Keratinocyte (primary cell): Measurements from ENCODE around the gene COPA. TPM values are rescaled to one million over a fixed set of nuclear protein-coding genes. Genes with fewer than 3 reads are reported as not detected.

Experiments
- DNase-seq: peaks from one replicate; pipeline ENCODE4 v3.0.0-alpha.2; 2011; ENCODE audit warnings: low read depth, missing footprints, low spot score
- FAIRE-seq: peaks from 2 replicates; lab custom pipeline; 2011; peaks lifted over from hg19 to GRCh38; lab: Jason Lieb, UNC
- H2AFZ ChIP-seq: 2 replicates; pipeline ENCODE4 v1.6.0; 2012; ENCODE audit warnings: low read length, control low read depth, inconsistent platforms; ENCODE audit not compliant: control insufficient read depth
- H3K27ac ChIP-seq: 2 replicates; pipeline ENCODE4 v1.5.1; 2011; ENCODE audit warnings: low read length; ENCODE audit not compliant: control insufficient read depth, insufficient read depth
- H3K27me3 ChIP-seq: 3 replicates; pipeline ENCODE4 v1.6.0; 2011; ENCODE audit warnings: low read length; ENCODE audit not compliant: control insufficient read depth, insufficient read depth; ENCODE audit errors: extremely low read depth
- H3K36me3 ChIP-seq, 2 experiments: 2 replicates in 1 of 2; 3 replicates in 1 of 2; pipeline ENCODE4 v1.5.1; 2011; ENCODE audit warnings: low read length in 2 of 2, mild to moderate bottlenecking in 1 of 2; ENCODE audit not compliant: control insufficient read depth in 2 of 2, insufficient read depth in 2 of 2; ENCODE audit errors: extremely low read depth in 1 of 2
- H3K4me1 ChIP-seq: 3 replicates; pipeline ENCODE4 v1.5.1; 2011; ENCODE audit warnings: low read length; ENCODE audit not compliant: control insufficient read depth, insufficient read depth; ENCODE audit errors: extremely low read depth
- H3K4me2 ChIP-seq: 3 replicates; pipeline ENCODE4 v1.6.0; 2011; ENCODE audit warnings: low read depth, low read length; ENCODE audit not compliant: control insufficient read depth, insufficient read depth; ENCODE audit errors: extremely low read depth
- H3K4me3 ChIP-seq, 3 experiments: fragments of 200-600 bp in 1 of 3; sonication (generic) in 1 of 3; 2 replicates in 2 of 3; 3 replicates in 1 of 3; pipeline ENCODE4 v1.5.1; 2011 to 2016; ENCODE audit warnings: low read length in 3 of 3, mild to moderate bottlenecking in 3 of 3, control low read depth in 2 of 3, inconsistent platforms in 1 of 3, low read depth in 1 of 3, mixed read lengths in 1 of 3, mixed run types in 1 of 3, moderate library complexity in 1 of 3; ENCODE audit not compliant: control insufficient read depth in 2 of 3, insufficient read depth in 2 of 3; ENCODE audit errors: extremely low read depth in 1 of 3
- H3K79me2 ChIP-seq: 2 replicates; pipeline ENCODE4 v1.6.0; 2012; ENCODE audit warnings: low read length; ENCODE audit not compliant: control insufficient read depth, insufficient read depth
- H3K9ac ChIP-seq: 3 replicates; pipeline ENCODE4 v1.6.0; 2011; ENCODE audit warnings: low read length; ENCODE audit not compliant: control insufficient read depth, insufficient read depth; ENCODE audit errors: extremely low read depth
- H3K9me1 ChIP-seq: 3 replicates; pipeline ENCODE4 v1.6.0; 2011; ENCODE audit warnings: low read length; ENCODE audit not compliant: control insufficient read depth, insufficient read depth; ENCODE audit errors: extremely low read depth
- H3K9me3 ChIP-seq: 2 replicates; pipeline ENCODE4 v1.5.1; 2012; ENCODE audit warnings: low read depth, low read length; ENCODE audit not compliant: control insufficient read depth
- H4K20me1 ChIP-seq: 3 replicates; pipeline ENCODE4 v1.6.0; 2011; ENCODE audit warnings: low read length; ENCODE audit not compliant: control insufficient read depth, insufficient read depth; ENCODE audit errors: extremely low read depth
- CTCF ChIP-seq, 3 experiments: IDR thresholded peaks in 1 of 3; conservative IDR thresholded peaks in 1 of 3; optimal IDR thresholded peaks in 1 of 3; 2 replicates in 2 of 3; 3 replicates in 1 of 3; pipeline versions ENCODE3 to v1.5.1; 2011; ENCODE audit warnings: low read length in 3 of 3, mild to moderate bottlenecking in 3 of 3, moderate library complexity in 2 of 3, control low read depth in 1 of 3, inconsistent platforms in 1 of 3; ENCODE audit not compliant: insufficient read depth in 2 of 3; ENCODE audit errors: extremely low read depth in 1 of 3
- EZH2 ChIP-seq: IDR thresholded peaks from one replicate; pipeline ENCODE4 v1.6.1; 2012; ENCODE audit warnings: inconsistent platforms, mild to moderate bottlenecking, low read length, moderate library complexity
- dilution Hi-C: fragments of 300-500 bp; cut with MboI; formaldehyde crosslinking; loops from one replicate; pipeline ENCODE4 v1.7.0; 2020; ENCODE audit warnings: low sequenced_read_pairs; ENCODE audit not compliant: extremely low pct_ligation_motif_present
- polyA plus RNA-seq, 5 experiments: library from polyadenylated mRNA; depleted of rRNA in 3 of 5; stranded (reverse) in 3 of 5; stranded (forward) in 1 of 5; unstranded in 1 of 5; fragments of >200 nt; gene quantifications; 1 replicate in 1 of 5; 2 replicates in 3 of 5; 3 replicates in 1 of 5; pipeline versions ENCODE4 v1.2.1 to v1.2.3, GENCODE V29; 2011 to 2012; ENCODE audit warnings: missing spikeins in 2 of 5, low read depth in 1 of 5, low replicate concordance in 1 of 5

COPA gene
- polyA plus RNA-seq, 1 donor (not counting 4 experiments of a cell fraction or from before 2014, with no cell fraction given): 169 TPM

- Histone ChIP-seq H3K27ac (no peak overlapping the region), H3K36me3 (peaks cover 51 to 59% of the 10 kb centered on the region in 2 experiments), H3K4me3 (no peak overlapping the region), H3K9me3 (no peaks in the 10 kb centered on the region), H2AFZ (no peak overlapping the region), H3K27me3 (no peaks in the 10 kb centered on the region), H3K4me1 (no peaks in the 10 kb centered on the region), H3K9ac (no peak overlapping the region), H3K4me2 (no peak overlapping the region), H3K79me2 (no peaks in the 10 kb centered on the region), H3K9me1 (no peaks in the 10 kb centered on the region), H4K20me1 (no peaks in the 10 kb centered on the region)
- FAIRE-seq (no peak), DNase-seq (no peak)
- TF ChIP-seq EZH2 (no peak), CTCF (optimal IDR thresholded peaks at IDR 0.05 in 1 of 3, IDR thresholded peaks at IDR 0.05 in 1 of 3, conservative IDR thresholded peaks at IDR 0.05 in 1 of 3; ENCODE audit: extremely low read depth in 1 of 3, insufficient read depth in 2 of 3, low read length in 3 of 3) (no peak)
- dilution Hi-C loops: no loop called here
Observed at GRCh38 chr1:160296036-160296435, 47.0 kb downstream of the COPA start.

GRCh38 chr1:160293020-160293968 lies 49.8 kb downstream of the COPA start:
- Histone ChIP-seq H3K9me1 (no peaks in the 10 kb centered on the region), H3K4me2 (no peak overlapping the region), H3K27ac (no peak overlapping the region), H3K4me3 (no peak overlapping the region), H3K27me3 (no peaks in the 10 kb centered on the region), H3K4me1 (no peaks in the 10 kb centered on the region), H4K20me1 (no peaks in the 10 kb centered on the region), H2AFZ (no peak overlapping the region), H3K9ac (no peak overlapping the region), H3K36me3 (peaks cover 57 to 62% of the 10 kb centered on the region in 2 experiments), H3K79me2 (no peaks in the 10 kb centered on the region), H3K9me3 (no peaks in the 10 kb centered on the region)
- dilution Hi-C loops: no loop called here
- FAIRE-seq (no peak), DNase-seq (no peak)
- no peak for TF ChIP-seq CTCF (optimal IDR thresholded peaks at IDR 0.05 in 1 of 3, IDR thresholded peaks at IDR 0.05 in 1 of 3, conservative IDR thresholded peaks at IDR 0.05 in 1 of 3; ENCODE audit: extremely low read depth in 1 of 3, insufficient read depth in 2 of 3, low read length in 3 of 3)
- TF ChIP-seq EZH2: no peak
